ENCODE measurements around the gene MUC2.

- TF ChIP-seq CTCF (conservative IDR thresholded peaks at IDR 0.05; ENCODE audit: low read depth, low read length) (no peak), RFX5 (IDR thresholded peaks at IDR 0.05; ENCODE audit: low read depth, low read length) (no peak)
These were observed 19.5 kb upstream of the MUC2 start for GRCh38 chr11:1055109-1055703.

All from IMR-90 (cell line).